PC-9 (cell line): ENCODE measurements around the gene PPHLN1. TPM values are rescaled to one million over a fixed set of nuclear protein-coding genes. Genes with fewer than 3 reads are reported as not detected.

ENCODE experiments used
- BruUV-seq: library from RNA; stranded (reverse); fragments of 400-500 nt; replicated peaks from 2 replicates; lab custom pipeline; 2021; lab: Mats Ljungman, UMichigan
- CTCF ChIA-PET: fragments of 300-600 bp; sonication (Branson Sonifier 250); formaldehyde crosslinking; loops from one replicate; lab custom pipeline; 2022; ENCODE audit warnings: antibody characterized with exemption; lab: Charles Lee
- POLR2A ChIA-PET: fragments of 300-600 bp; sonication (Branson Sonifier 250); formaldehyde crosslinking; loops from one replicate; lab custom pipeline; 2022; ENCODE audit warnings: antibody characterized with exemption; ENCODE audit not compliant: unreplicated experiment; lab: Charles Lee
- DNase-seq, 2 experiments: peaks; one replicate each; pipeline versions ENCODE4 v3.0.0 to v3.0.0-alpha.2; 2015 to 2022; ENCODE audit warnings: mixed read lengths in 1 of 2
- H2AFZ ChIP-seq: fragments of 200-600 bp; sonication (generic); 2 replicates; pipeline ENCODE4 v1.8.1; 2017; ENCODE audit warnings: antibody characterized with exemption
- H3F3A ChIP-seq: fragments of 200-600 bp; sonication (generic); 2 replicates; pipeline ENCODE4 v1.8.1; 2017; ENCODE audit warnings: antibody characterized with exemption, mild to moderate bottlenecking, low read depth; ENCODE audit not compliant: insufficient read depth
- H3K27ac ChIP-seq: fragments of 200-600 bp; sonication (generic); 2 replicates; pipeline ENCODE4 v1.6.1; 2016; ENCODE audit warnings: mixed run types
- H3K27me3 ChIP-seq: fragments of 200-600 bp; sonication (generic); 2 replicates; pipeline ENCODE4 v1.6.1; 2016; ENCODE audit warnings: low read depth, mixed run types; ENCODE audit not compliant: insufficient read depth
- H3K36me3 ChIP-seq: fragments of 200-600 bp; sonication (generic); 2 replicates; pipeline ENCODE4 v1.6.1; 2016; ENCODE audit warnings: low read depth, mixed run types
- H3K4me1 ChIP-seq: fragments of 200-600 bp; sonication (generic); replicated peaks from 2 replicates; pipeline ENCODE4 v1.6.1; 2016; ENCODE audit warnings: mixed run types; ENCODE audit not compliant: insufficient read depth
- H3K4me2 ChIP-seq: fragments of 200-600 bp; sonication (generic); 2 replicates; pipeline ENCODE4 v1.6.1; 2017; ENCODE audit warnings: mixed run types
- H3K4me3 ChIP-seq: fragments of 200-600 bp; sonication (generic); 2 replicates; pipeline ENCODE4 v1.6.1; 2016; ENCODE audit warnings: mixed run types
- H3K79me2 ChIP-seq: fragments of 200-600 bp; sonication (generic); 2 replicates; pipeline ENCODE4 v1.6.1; 2017; ENCODE audit warnings: low read depth, mixed run types
- H3K9me2 ChIP-seq: fragments of 200-600 bp; sonication (generic); 2 replicates; pipeline ENCODE4 v1.8.1; 2017; ENCODE audit warnings: mild to moderate bottlenecking; ENCODE audit not compliant: insufficient read depth
- H3K9me3 ChIP-seq: fragments of 200-600 bp; sonication (generic); 2 replicates; pipeline ENCODE4 v1.8.1; 2016; ENCODE audit warnings: low read depth; ENCODE audit not compliant: insufficient read depth
- H4K20me1 ChIP-seq: fragments of 200-600 bp; sonication (generic); 2 replicates; pipeline ENCODE4 v1.8.1; 2017; ENCODE audit not compliant: insufficient read depth
- CTCF ChIP-seq: fragments of 200-600 bp; sonication (generic); conservative IDR thresholded peaks from 2 replicates; pipeline ENCODE4 v1.6.1; 2017; ENCODE audit warnings: mixed run types, antibody characterized with exemption, mild to moderate bottlenecking, moderate library complexity
- EZH2 ChIP-seq: fragments of 200-600 bp; sonication (generic); IDR thresholded peaks from 2 replicates; pipeline ENCODE4 v1.8.0; 2017; ENCODE audit warnings: antibody characterized with exemption, low read depth
- intact Hi-C: fragments of 100-400 bp; cut with micrococcal nuclease; formaldehyde crosslinking; loops from one replicate; pipeline ENCODE4 v1.10.0; 2022; ENCODE audit not compliant: unreplicated experiment
- total RNA-seq: library from RNA; stranded (reverse); gene quantifications from 2 replicates; pipeline ENCODE4 v1.2.3, GENCODE V29; 2021

The PPHLN1 gene
- total RNA-seq, 1 experiment from 2014 or later: 61.9 TPM

- ChIA-PET CTCF (no interaction called here), POLR2A (no interaction called here)
- intact Hi-C loops: no loop called here
- no peak for DNase-seq
- Histone ChIP-seq H3K27me3 (no peaks in the 10 kb centered on the region), H3K9me3 (no peaks in the 10 kb centered on the region), H3F3A (no peaks in the 10 kb centered on the region), H2AFZ (no peak overlapping the region), H3K9me2 (no peaks in the 10 kb centered on the region), H3K4me1 (no peaks in the 10 kb centered on the region), H3K36me3 (no peaks in the 10 kb centered on the region), H4K20me1 (no peaks in the 10 kb centered on the region), H3K4me3 (no peak overlapping the region), H3K79me2 (no peaks in the 10 kb centered on the region), H3K4me2 (no peak overlapping the region), H3K27ac (no peak overlapping the region)
- BruUV-seq: no TSS peak
- no peak for TF ChIP-seq EZH2
- no peak for TF ChIP-seq CTCF
Observed at GRCh38 chr12:42281278-42281677, 44.7 kb upstream of the PPHLN1 start.

- Histone ChIP-seq H3K79me2 (no peaks in the 10 kb centered on the region), H3K4me3 (no peak overlapping the region), H4K20me1 (no peaks in the 10 kb centered on the region), H3K27me3 (no peaks in the 10 kb centered on the region), H2AFZ (no peak overlapping the region), H3K9me3 (no peaks in the 10 kb centered on the region), H3K4me1 (no peaks in the 10 kb centered on the region), H3K9me2 (no peaks in the 10 kb centered on the region), H3K36me3 (no peaks in the 10 kb centered on the region), H3K4me2 (no peak overlapping the region), H3K27ac (no peak overlapping the region), H3F3A (no peaks in the 10 kb centered on the region)
- BruUV-seq: no TSS peak
- POLR2A ChIA-PET: no interaction called here
- CTCF ChIA-PET: interaction anchor here (0.6 kb wide), 1 partner anchor 13 kb away, joined by 5 read pairs; no protein-coding TSS in a partner anchor
- intact Hi-C loops: no loop called here
- TF ChIP-seq CTCF (no peak), EZH2 (no peak)
- DNase-seq: no peak
Observed at GRCh38 chr12:42281844-42282243, 44.1 kb upstream of the PPHLN1 start.

DNA sequence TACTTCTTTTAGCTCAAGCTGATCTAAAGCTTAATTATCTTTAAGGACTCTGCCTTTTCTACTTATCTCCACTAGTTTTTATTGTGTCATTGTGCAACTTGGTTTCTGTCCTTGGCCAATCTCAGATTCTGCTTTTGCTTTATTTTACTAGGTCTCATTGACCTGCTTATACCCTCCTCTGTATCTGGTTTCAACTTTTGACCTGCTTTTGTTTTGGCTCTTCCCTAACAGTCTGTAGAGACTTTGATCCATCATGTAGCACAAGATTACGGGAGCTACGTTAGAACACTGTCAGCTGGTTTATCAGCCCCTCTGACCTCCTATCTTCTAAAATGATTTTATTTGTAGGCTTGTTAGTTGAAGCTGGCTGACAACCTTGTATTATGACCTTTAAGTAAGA lies 43.7 kb upstream of the PPHLN1 start:
- CTCF ChIA-PET: interaction anchor here (0.6 kb wide), 1 partner anchor 12 kb away, joined by 5 read pairs; no protein-coding TSS in a partner anchor
- no peak for TF ChIP-seq EZH2
- H3K4me2 ChIP-seq: no peak overlapping the region
- H3K27ac ChIP-seq: no peak overlapping the region
- no peaks in the 10 kb centered on the region for H4K20me1 ChIP-seq
- no peaks in the 10 kb centered on the region for H3K36me3 ChIP-seq
- H3F3A ChIP-seq: no peaks in the 10 kb centered on the region
- no peaks in the 10 kb centered on the region for H3K27me3 ChIP-seq
- POLR2A ChIA-PET: no interaction called here
- H3K4me1 ChIP-seq: no peaks in the 10 kb centered on the region
- no TSS peak for BruUV-seq
- DNase-seq: no peak
- intact Hi-C loops: no loop called here
- no peaks in the 10 kb centered on the region for H3K9me3 ChIP-seq
- H3K4me3 ChIP-seq: no peak overlapping the region
- H3K79me2 ChIP-seq: no peaks in the 10 kb centered on the region
- no peak overlapping the region for H2AFZ ChIP-seq
- H3K9me2 ChIP-seq: no peaks in the 10 kb centered on the region

- TF ChIP-seq EZH2: no peak
- TF ChIP-seq CTCF: no peak
- Histone ChIP-seq H3K9me3 (no peaks in the 10 kb centered on the region), H2AFZ (no peak overlapping the region), H3K79me2 (no peaks in the 10 kb centered on the region), H3K4me3 (no peak overlapping the region), H3K4me2 (no peak overlapping the region), H3K27ac (no peak overlapping the region), H3K9me2 (no peaks in the 10 kb centered on the region), H4K20me1 (no peaks in the 10 kb centered on the region), H3K36me3 (no peaks in the 10 kb centered on the region), H3F3A (no peaks in the 10 kb centered on the region), H3K4me1 (no peaks in the 10 kb centered on the region), H3K27me3 (no peaks in the 10 kb centered on the region)
- POLR2A ChIA-PET: no interaction called here
- CTCF ChIA-PET: no interaction called here
- intact Hi-C loops: no loop called here
- no TSS peak for BruUV-seq
- no peak for DNase-seq
Observed at GRCh38 chr12:42283739-42284138, 42.2 kb upstream of the PPHLN1 start.
